Peyer's patch (tissue), 4 donors: ENCODE data around the gene CDKL4.

Source experiments
- POLR2A ChIP-seq, 2 donors: fragments of 450-650 bp; IDR thresholded peaks; one replicate each; pipeline ENCODE4 v1.5.1; 2017; ENCODE audit warnings: antibody characterized with exemption in 2 of 2, mild to moderate bottlenecking in 2 of 2, moderate library complexity in 2 of 2
- TF ChIP-seq, protein P1 (sequence below), 6 experiments: fragments of 450-650 bp in 4 of 6; fragments of 200-600 bp in 2 of 6; sonication (generic) in 1 of 6; IDR thresholded peaks; one replicate each; pipeline ENCODE4 v1.5.1; 2017 to 2019; ENCODE audit warnings: antibody characterized with exemption in 6 of 6, mild to moderate bottlenecking in 3 of 6, moderate library complexity in 1 of 6

DNA sequence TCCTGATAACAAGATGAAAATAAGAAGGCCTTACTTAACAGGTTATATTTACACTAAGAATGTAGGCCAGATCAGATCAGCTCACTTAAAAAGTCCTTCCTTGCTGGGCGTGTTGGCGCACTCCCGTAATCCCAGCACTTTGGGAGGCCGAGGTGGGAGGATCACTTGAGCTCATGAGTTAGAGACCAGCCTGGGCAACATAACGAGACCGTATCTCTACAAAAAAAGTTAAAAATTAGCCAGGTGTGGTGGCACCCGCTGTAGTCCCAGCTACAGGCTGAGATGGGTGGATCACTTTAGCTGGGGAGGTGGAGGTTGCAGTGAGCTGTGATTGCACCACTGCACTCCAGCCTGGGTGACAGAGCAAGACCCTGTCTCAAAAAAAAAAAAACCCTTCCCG is 69.7 kb downstream of the CDKL4 start:
- TF ChIP-seq POLR2A (IDR thresholded peaks at IDR 0.05) = no peak
- TF ChIP-seq, protein P1, sequence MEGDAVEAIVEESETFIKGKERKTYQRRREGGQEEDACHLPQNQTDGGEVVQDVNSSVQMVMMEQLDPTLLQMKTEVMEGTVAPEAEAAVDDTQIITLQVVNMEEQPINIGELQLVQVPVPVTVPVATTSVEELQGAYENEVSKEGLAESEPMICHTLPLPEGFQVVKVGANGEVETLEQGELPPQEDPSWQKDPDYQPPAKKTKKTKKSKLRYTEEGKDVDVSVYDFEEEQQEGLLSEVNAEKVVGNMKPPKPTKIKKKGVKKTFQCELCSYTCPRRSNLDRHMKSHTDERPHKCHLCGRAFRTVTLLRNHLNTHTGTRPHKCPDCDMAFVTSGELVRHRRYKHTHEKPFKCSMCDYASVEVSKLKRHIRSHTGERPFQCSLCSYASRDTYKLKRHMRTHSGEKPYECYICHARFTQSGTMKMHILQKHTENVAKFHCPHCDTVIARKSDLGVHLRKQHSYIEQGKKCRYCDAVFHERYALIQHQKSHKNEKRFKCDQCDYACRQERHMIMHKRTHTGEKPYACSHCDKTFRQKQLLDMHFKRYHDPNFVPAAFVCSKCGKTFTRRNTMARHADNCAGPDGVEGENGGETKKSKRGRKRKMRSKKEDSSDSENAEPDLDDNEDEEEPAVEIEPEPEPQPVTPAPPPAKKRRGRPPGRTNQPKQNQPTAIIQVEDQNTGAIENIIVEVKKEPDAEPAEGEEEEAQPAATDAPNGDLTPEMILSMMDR (IDR thresholded peaks at IDR 0.05) = no peak
